22Rv1 (cell line): ENCODE measurements around the gene KPNA4.

Experiments used
- CTCF ChIP-seq: fragments of 450-650 bp; IDR thresholded peaks from 2 replicates; pipeline ENCODE4 v1.5.1; 2017; ENCODE audit warnings: mild to moderate bottlenecking
- ZFX ChIP-seq: fragments of 450-650 bp; IDR thresholded peaks from 2 replicates; pipeline ENCODE4 v1.6.1; 2017; ENCODE audit warnings: antibody characterized with exemption, borderline replicate concordance

- TF ChIP-seq CTCF (no peak), ZFX (no peak)
These were observed 7.8 kb downstream of the KPNA4 start for GRCh38 chr3:160557571-160557970.
